ENCODE results near the gene PDK2. TPM values are rescaled to one million over a fixed set of nuclear protein-coding genes. Genes with fewer than 3 reads are reported as not detected.

Gene PDK2
- polyA plus RNA-seq, 1 donor, result 131 TPM

GRCh38 chr17:50076591-50077235 is 18.4 kb upstream of the PDK2 start:
- DNase-seq, result peak; percentile 28

GRCh38 chr17:50078430-50078829 is 16.7 kb upstream of the PDK2 start:
- no peak for DNase-seq

GRCh38 chr17:50079334-50080095 is 15.6 kb upstream of the PDK2 start:
- DNase-seq, result no peak

- DNase-seq, result no peak
These were observed 15.1 kb upstream of the PDK2 start for GRCh38 chr17:50080096-50080480.

- DNase-seq, result no peak
These were observed 14.3 kb upstream of the PDK2 start for GRCh38 chr17:50080827-50081226.

- DNase-seq, result no peak
These were observed 13.4 kb upstream of the PDK2 start for GRCh38 chr17:50081757-50082156.

- DNase-seq, result peak; percentile 45
These were observed 7.8 kb upstream of the PDK2 start for GRCh38 chr17:50087246-50087911.

- no peak for DNase-seq
These were observed 7.2 kb upstream of the PDK2 start for GRCh38 chr17:50087912-50088405.

GRCh38 chr17:50088952-50089825 is 6.0 kb upstream of the PDK2 start:
- no peak for DNase-seq

GRCh38 chr17:50090071-50090470 is 5.1 kb upstream of the PDK2 start:
- no peak for DNase-seq

- no peak for DNase-seq
These were observed 3.9 kb upstream of the PDK2 start for GRCh38 chr17:50090971-50091917.

GRCh38 chr17:50091918-50092285 is 3.2 kb upstream of the PDK2 start:
- no peak for DNase-seq

GRCh38 chr17:50093246-50093645 is 1.9 kb upstream of the PDK2 start:
- DNase-seq, result no peak

GRCh38 chr17:50093807-50094206 is 1.3 kb upstream of the PDK2 start:
- DNase-seq, result no peak

GRCh38 chr17:50094243-50094752 is 853 bp upstream of the PDK2 start:
- DNase-seq, result peak; percentile 93

GRCh38 chr17:50095626-50096037 is 481 bp downstream of the PDK2 start:
- DNase-seq, result no peak

GRCh38 chr17:50096092-50096491 is 941 bp downstream of the PDK2 start:
- DNase-seq, result no peak

- no peak for DNase-seq
These were observed 1.6 kb downstream of the PDK2 start for GRCh38 chr17:50096758-50097157.

GRCh38 chr17:50097455-50097854 is 2.3 kb downstream of the PDK2 start:
- DNase-seq, result no peak

GRCh38 chr17:50097926-50098325 is 2.8 kb downstream of the PDK2 start:
- DNase-seq, result no peak

- DNase-seq, result no peak
These were observed 3.4 kb downstream of the PDK2 start for GRCh38 chr17:50098583-50098982.
